ENCODE results near the gene RER1.

Gene RER1

DNA sequence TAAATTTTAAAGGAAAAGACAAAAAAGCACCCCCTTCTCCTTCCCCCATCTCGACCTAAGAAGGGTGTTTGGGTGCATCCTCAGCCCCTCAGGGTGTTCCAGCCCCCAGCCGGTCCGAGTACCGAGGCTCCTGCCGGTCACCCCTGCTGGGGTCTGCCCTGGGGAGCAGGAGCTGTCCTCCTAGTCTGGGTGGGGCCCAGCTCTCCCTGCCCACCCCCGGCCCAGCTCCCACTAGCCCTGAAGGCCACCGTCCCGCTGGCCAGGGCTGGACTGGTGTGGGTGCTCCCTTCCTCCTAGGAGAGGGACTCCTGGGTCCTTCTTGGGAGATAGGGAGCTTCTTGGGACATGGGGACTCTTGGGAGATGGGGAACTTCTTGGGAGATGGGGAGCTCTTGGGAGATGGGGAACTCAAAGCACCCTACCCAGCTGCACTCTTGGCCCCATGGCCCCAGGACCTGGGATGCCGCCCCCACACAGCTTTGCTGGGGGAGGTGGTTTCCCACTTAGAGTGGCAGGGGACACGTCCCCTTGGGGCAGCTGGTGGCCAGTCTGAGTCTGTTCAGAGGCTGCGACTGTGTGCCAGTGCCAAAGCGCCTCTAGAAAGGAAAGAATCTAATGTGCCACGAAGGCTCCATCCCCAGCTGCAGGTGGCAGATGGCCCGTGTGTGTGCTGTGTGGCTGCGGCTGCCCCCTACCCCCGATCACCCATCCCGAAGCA is 44.8 kb upstream of the RER1 start:
- H3K79me2 ChIP-seq (ENCODE audit: insufficient read depth, low read length) = no peaks in the 10 kb centered on the region
- no peaks in the 10 kb centered on the region for H3K27me3 ChIP-seq (ENCODE audit: insufficient read depth, low read length, poor library complexity)
- H3K4me3 ChIP-seq (ENCODE audit: low read depth in 1 of 2, low read length in 2 of 2) = no peak overlapping the region
- ATAC-seq (ENCODE audit: insufficient read depth, low read depth) = no peak
- no peak overlapping the region for H3K27ac ChIP-seq (ENCODE audit: low read length)
- H3K9me3 ChIP-seq (ENCODE audit: insufficient read depth, low read length, severe bottlenecking) = no peaks in the 10 kb centered on the region
- no peaks in the 10 kb centered on the region; the same call in 1 of the 2 replicates for H4K20me1 ChIP-seq (ENCODE audit: insufficient read depth, low read length)
- no peaks in the 10 kb centered on the region for H3K36me3 ChIP-seq (ENCODE audit: insufficient read depth, low read length)
- H3K9ac ChIP-seq (ENCODE audit: low read depth, low read length) = no peak overlapping the region
- no peaks in the 10 kb centered on the region for H3K4me1 ChIP-seq (ENCODE audit: insufficient read depth, low read length)
- no peak overlapping the region for H2AFZ ChIP-seq (ENCODE audit: low read depth, low read length)
- no peak overlapping the region for H3K4me2 ChIP-seq (ENCODE audit: insufficient read depth, low read length)
- no peak for TF ChIP-seq EZH2 (IDR thresholded peaks at IDR 0.05; ENCODE audit: borderline replicate concordance, low read depth, low read length, severe bottlenecking)
- TF ChIP-seq, protein P1, sequence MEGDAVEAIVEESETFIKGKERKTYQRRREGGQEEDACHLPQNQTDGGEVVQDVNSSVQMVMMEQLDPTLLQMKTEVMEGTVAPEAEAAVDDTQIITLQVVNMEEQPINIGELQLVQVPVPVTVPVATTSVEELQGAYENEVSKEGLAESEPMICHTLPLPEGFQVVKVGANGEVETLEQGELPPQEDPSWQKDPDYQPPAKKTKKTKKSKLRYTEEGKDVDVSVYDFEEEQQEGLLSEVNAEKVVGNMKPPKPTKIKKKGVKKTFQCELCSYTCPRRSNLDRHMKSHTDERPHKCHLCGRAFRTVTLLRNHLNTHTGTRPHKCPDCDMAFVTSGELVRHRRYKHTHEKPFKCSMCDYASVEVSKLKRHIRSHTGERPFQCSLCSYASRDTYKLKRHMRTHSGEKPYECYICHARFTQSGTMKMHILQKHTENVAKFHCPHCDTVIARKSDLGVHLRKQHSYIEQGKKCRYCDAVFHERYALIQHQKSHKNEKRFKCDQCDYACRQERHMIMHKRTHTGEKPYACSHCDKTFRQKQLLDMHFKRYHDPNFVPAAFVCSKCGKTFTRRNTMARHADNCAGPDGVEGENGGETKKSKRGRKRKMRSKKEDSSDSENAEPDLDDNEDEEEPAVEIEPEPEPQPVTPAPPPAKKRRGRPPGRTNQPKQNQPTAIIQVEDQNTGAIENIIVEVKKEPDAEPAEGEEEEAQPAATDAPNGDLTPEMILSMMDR (IDR thresholded peaks at IDR 0.05; ENCODE audit: borderline replicate concordance, extremely low read depth, low read length, poor library complexity, severe bottlenecking) = no peak
- no peak for DNase-seq

DNA sequence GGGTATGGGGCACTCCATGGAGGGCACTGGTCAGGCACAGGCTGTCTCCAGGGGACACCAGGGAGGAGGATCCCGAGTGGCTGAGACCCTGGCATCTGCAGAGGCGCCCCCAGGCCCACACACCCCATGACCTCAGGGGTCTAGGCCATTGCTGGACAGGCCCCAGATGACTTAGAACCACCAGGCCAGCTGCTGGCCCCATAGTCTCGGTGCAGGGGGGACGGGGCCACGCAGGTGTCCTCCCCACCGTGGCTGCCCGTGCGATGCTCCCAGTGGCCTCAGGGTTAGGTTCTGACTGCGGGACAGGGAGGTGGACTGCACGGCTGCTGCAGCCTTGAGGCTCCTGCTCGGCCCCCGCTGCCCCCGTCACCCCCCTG is 44.2 kb upstream of the RER1 start:
- H3K4me1 ChIP-seq (ENCODE audit: insufficient read depth, low read length) = no peaks in the 10 kb centered on the region
- DNase-seq (no peak), ATAC-seq (ENCODE audit: insufficient read depth, low read depth) (no peak)
- no peak overlapping the region for H3K27ac ChIP-seq (ENCODE audit: low read length)
- H2AFZ ChIP-seq (ENCODE audit: low read depth, low read length) = no peak overlapping the region
- H3K79me2 ChIP-seq (ENCODE audit: insufficient read depth, low read length) = no peaks in the 10 kb centered on the region
- H3K9ac ChIP-seq (ENCODE audit: low read depth, low read length) = no peak overlapping the region
- H3K4me3 ChIP-seq (ENCODE audit: low read depth in 1 of 2, low read length in 2 of 2) = no peak overlapping the region
- no peaks in the 10 kb centered on the region; the same call in 1 of the 2 replicates for H4K20me1 ChIP-seq (ENCODE audit: insufficient read depth, low read length)
- H3K36me3 ChIP-seq (ENCODE audit: insufficient read depth, low read length) = no peaks in the 10 kb centered on the region
- TF ChIP-seq EZH2 (IDR thresholded peaks at IDR 0.05; ENCODE audit: borderline replicate concordance, low read depth, low read length, severe bottlenecking) = no peak
- TF ChIP-seq, protein P1 (IDR thresholded peaks at IDR 0.05; ENCODE audit: borderline replicate concordance, extremely low read depth, low read length, poor library complexity, severe bottlenecking) = no peak
- H3K27me3 ChIP-seq (ENCODE audit: insufficient read depth, low read length, poor library complexity) = no peaks in the 10 kb centered on the region
- no peaks in the 10 kb centered on the region for H3K9me3 ChIP-seq (ENCODE audit: insufficient read depth, low read length, severe bottlenecking)
- no peak overlapping the region for H3K4me2 ChIP-seq (ENCODE audit: insufficient read depth, low read length)

DNA sequence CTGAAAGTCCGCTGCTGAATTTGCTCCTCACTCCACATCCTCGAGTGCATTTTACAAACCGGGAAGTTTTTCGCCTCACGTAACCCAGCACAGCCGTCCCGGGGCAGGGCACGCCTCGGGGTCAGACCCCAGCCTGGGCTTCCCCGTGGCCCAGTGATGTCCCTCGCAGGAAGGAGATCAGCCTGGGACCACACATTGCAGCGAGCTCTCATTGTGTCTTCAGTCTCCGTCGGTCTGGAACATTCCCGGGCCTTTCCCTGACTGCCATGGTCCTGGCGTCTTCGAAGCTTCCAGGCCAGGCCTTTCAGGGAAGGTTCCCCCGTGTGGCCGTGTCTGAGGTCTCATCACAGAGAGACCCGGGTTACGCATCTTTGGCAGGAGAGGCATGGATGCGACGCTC is 43.7 kb upstream of the RER1 start:
- Histone ChIP-seq H3K4me2 (ENCODE audit: insufficient read depth, low read length) (no peak overlapping the region), H2AFZ (ENCODE audit: low read depth, low read length) (no peak overlapping the region), H3K4me1 (ENCODE audit: insufficient read depth, low read length) (no peaks in the 10 kb centered on the region), H3K9ac (ENCODE audit: low read depth, low read length) (no peak overlapping the region), H3K79me2 (ENCODE audit: insufficient read depth, low read length) (no peaks in the 10 kb centered on the region), H3K9me3 (ENCODE audit: insufficient read depth, low read length, severe bottlenecking) (no peaks in the 10 kb centered on the region), H3K4me3 (ENCODE audit: low read depth in 1 of 2, low read length in 2 of 2) (no peak overlapping the region), H3K36me3 (ENCODE audit: insufficient read depth, low read length) (no peaks in the 10 kb centered on the region), H3K27me3 (ENCODE audit: insufficient read depth, low read length, poor library complexity) (no peaks in the 10 kb centered on the region), H4K20me1 (ENCODE audit: insufficient read depth, low read length) (no peaks in the 10 kb centered on the region; the same call in 1 of the 2 replicates), H3K27ac (ENCODE audit: low read length) (no peak overlapping the region)
- TF ChIP-seq, protein P1 (IDR thresholded peaks at IDR 0.05; ENCODE audit: borderline replicate concordance, extremely low read depth, low read length, poor library complexity, severe bottlenecking) = no peak
- TF ChIP-seq EZH2 (IDR thresholded peaks at IDR 0.05; ENCODE audit: borderline replicate concordance, low read depth, low read length, severe bottlenecking) = no peak
- ATAC-seq (ENCODE audit: insufficient read depth, low read depth) (no peak), DNase-seq (no peak)
